Measurements from ENCODE around the gene EMILIN2.

- TF ChIP-seq CTCF (IDR thresholded peaks at IDR 0.05), result no peak
- no peak for TF ChIP-seq ZFX (IDR thresholded peaks at IDR 0.05; ENCODE audit: borderline replicate concordance)
Measured at GRCh38 chr18:2907550-2908135, 60.8 kb downstream of the EMILIN2 start.

Data from 22Rv1 (cell line).